Mucosa of stomach (tissue), 1 donor: ENCODE data around the gene TTLL11.

ENCODE experiments used
- H3K27me3 ChIP-seq: one replicate; pipeline ENCODE4 v1.7.0; 2013; ENCODE audit warnings: mild to moderate bottlenecking, low read length; ENCODE audit not compliant: control insufficient read depth, insufficient read depth
- H3K36me3 ChIP-seq: one replicate; pipeline ENCODE4 v1.7.0; 2013; ENCODE audit warnings: low read length; ENCODE audit not compliant: control insufficient read depth, insufficient read depth
- H3K4me1 ChIP-seq: one replicate; pipeline ENCODE4 v1.7.0; 2013; ENCODE audit warnings: mild to moderate bottlenecking, low read length; ENCODE audit not compliant: control insufficient read depth, insufficient read depth
- H3K4me3 ChIP-seq: one replicate; pipeline ENCODE4 v1.7.0; 2013; ENCODE audit warnings: low read length
- H3K9ac ChIP-seq: one replicate; pipeline ENCODE4 v1.7.0; 2013; ENCODE audit warnings: mild to moderate bottlenecking, low read length, moderate library complexity
- H3K9me3 ChIP-seq: one replicate; pipeline ENCODE4 v1.7.0; 2013; ENCODE audit warnings: mild to moderate bottlenecking, low read length, moderate library complexity; ENCODE audit not compliant: control insufficient read depth
- donor health status: Pancreatic carcinoma.

The TTLL11 gene

GRCh38 chr9:121820286-121821005 lies 272.7 kb downstream of the TTLL11 start:
- Histone ChIP-seq H3K4me3 (no peak overlapping the region), H3K9me3 (no peaks in the 10 kb centered on the region), H3K36me3 (no peaks in the 10 kb centered on the region), H3K9ac (no peak overlapping the region), H3K4me1 (peaks cover 11% of the 10 kb centered on the region), H3K27me3 (no peaks in the 10 kb centered on the region)

- Histone ChIP-seq H3K4me3 (no peak overlapping the region), H3K9ac (no peak overlapping the region)
These were observed 273.5 kb downstream of the TTLL11 start for GRCh38 chr9:121819428-121820231.

DNA sequence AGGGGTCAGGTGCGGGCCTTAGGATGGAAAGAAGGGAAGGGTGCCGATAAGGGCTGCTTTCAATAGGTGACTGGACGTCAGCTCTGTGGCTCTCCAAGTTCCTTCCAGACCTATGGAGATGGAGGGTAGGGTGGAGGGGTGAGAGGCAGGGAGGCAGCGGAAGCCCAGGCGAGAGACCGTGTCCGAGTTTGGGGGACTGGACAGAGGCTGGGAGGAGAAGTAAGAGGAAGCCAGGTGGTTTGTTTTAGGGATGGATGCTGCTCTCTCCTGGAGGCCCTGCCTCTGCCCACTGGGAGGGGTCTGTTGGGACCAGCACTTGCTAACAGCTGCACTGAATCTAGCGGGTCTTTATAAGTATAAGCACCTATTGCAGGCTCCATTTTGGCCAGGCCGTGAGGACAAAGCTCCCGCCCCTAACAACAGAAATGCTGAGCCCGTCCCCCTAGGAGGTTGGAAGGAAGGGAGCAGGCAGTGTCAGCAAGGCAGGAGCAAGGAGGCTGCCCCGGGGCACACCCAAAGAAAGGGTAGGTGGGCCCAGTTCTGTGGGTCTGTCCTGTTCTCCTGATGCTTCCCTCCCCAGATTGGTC lies 274.2 kb downstream of the TTLL11 start:
- no peaks in the 10 kb centered on the region for H3K36me3 ChIP-seq
- H3K4me3 ChIP-seq: no peak overlapping the region
- no peaks in the 10 kb centered on the region for H3K9me3 ChIP-seq
- no peaks in the 10 kb centered on the region for H3K4me1 ChIP-seq
- no peaks in the 10 kb centered on the region for H3K27me3 ChIP-seq
- no peak overlapping the region for H3K9ac ChIP-seq

More at GRCh38 chr9:121819428-121820231, 273.5 kb downstream of the TTLL11 start:
- H3K27me3 ChIP-seq: no peaks in the 10 kb centered on the region
- peaks cover 3% of the 10 kb centered on the region for H3K4me1 ChIP-seq
- H3K9me3 ChIP-seq: no peaks in the 10 kb centered on the region
- H3K36me3 ChIP-seq: no peaks in the 10 kb centered on the region

DNA sequence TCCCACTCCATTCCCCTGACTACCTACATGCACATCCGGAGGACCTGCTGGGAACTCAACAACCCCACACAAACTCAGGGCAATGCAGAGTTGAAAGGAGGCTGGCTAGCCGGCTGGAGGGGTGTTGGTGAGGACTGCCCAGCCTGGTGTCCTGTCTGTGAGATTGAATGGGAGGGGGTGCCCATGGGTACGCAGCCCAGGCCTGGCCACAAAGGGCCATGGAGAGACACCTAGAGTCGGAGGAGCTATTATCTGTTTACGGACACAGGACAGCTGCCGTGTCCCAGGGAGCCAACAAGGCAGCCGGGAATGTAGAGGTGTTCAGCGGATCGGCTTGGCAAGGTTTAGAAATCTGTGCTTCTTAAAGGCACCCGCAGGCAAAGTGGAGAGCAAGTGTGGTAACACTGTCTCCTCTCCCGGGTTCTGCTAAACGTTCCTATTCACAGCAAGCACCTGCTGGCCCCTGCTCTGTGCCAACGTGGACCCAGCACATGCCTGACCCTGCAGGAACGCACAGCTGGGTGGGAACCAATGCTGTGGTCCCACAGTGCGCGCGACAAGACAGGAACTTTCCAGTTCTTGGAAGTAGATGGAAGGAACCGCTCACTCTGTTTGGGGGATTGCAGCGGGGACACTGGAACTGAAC lies 275.0 kb downstream of the TTLL11 start:
- Histone ChIP-seq H3K36me3 (no peaks in the 10 kb centered on the region), H3K4me1 (no peaks in the 10 kb centered on the region), H3K9me3 (no peaks in the 10 kb centered on the region), H3K9ac (no peak overlapping the region), H3K4me3 (no peak overlapping the region), H3K27me3 (no peaks in the 10 kb centered on the region)

DNA sequence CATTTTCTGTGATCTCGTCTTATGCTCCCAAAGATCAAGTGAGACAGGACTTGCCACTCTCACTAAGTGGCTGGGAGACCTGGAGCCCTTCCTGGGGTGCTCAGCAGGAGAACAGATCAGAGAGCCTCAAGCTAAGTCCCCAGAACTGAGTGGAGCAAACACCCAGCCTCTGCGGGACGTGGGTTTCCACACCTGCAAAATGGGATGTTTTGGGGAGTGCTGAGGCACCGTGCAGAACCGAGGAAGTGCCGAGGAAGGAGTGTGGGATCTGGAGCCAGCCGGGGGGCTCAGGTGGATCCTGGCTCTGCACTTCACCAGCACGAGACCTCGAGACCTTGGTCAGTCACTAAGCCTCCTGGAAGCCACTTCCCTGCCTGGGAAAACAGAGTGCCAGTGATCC lies 275.6 kb downstream of the TTLL11 start:
- Histone ChIP-seq H3K4me3 (no peak overlapping the region), H3K9me3 (no peaks in the 10 kb centered on the region), H3K4me1 (no peaks in the 10 kb centered on the region), H3K36me3 (no peaks in the 10 kb centered on the region), H3K9ac (no peak overlapping the region), H3K27me3 (no peaks in the 10 kb centered on the region)

DNA sequence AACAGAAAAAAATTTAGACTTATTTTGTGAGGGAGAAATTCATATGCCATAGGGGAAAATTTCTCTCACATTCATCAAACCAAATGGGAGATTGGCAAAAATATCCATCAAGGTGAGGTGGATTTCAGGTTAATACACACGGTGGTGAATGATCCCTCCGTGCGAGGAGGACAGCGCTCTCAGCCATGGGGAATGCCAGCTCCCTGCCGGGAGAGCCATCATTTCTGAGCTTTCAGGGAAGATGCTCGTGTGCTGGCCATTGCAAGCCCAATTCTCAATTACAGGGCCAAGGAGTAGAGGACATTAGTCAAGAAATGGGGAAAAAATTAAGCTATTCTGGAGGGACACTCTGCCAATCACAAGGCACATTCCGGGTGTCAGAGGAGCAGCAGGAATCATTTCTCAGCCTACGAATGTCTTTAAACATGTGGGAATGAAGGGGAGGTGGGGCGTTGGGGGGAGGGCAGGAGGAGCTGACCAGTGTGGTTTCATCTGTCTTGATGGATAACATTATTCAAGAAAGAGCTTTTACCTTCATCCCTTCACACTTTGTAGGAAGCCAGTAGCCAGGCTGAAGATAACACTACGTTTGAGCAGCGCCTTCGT lies 276.2 kb downstream of the TTLL11 start:
- Histone ChIP-seq H3K4me3 (no peak overlapping the region), H3K27me3 (no peaks in the 10 kb centered on the region), H3K9ac (no peak overlapping the region), H3K9me3 (no peaks in the 10 kb centered on the region), H3K4me1 (no peaks in the 10 kb centered on the region), H3K36me3 (no peaks in the 10 kb centered on the region)

DNA sequence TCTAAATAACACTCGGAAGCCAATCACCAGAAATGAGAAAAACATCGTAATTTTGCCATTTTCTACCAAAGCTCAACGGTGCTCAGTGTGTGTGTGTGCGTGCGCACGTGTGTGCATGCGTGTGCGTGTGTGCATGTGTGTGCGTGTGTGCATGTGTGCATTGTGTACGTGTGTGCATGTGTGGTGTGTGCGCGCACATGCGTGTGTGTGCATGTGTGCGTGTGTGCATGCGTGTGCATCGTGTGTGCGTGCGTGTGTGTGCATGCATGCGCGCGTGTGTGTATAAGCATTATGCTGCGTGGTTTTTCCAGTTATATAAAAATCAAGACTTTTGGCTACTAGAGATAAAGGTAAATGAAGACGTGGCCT lies 276.7 kb downstream of the TTLL11 start:
- no peak overlapping the region for H3K4me3 ChIP-seq
- H3K27me3 ChIP-seq: no peaks in the 10 kb centered on the region
- H3K36me3 ChIP-seq: no peaks in the 10 kb centered on the region
- no peaks in the 10 kb centered on the region for H3K4me1 ChIP-seq
- H3K9ac ChIP-seq: no peak overlapping the region
- H3K9me3 ChIP-seq: no peaks in the 10 kb centered on the region

DNA sequence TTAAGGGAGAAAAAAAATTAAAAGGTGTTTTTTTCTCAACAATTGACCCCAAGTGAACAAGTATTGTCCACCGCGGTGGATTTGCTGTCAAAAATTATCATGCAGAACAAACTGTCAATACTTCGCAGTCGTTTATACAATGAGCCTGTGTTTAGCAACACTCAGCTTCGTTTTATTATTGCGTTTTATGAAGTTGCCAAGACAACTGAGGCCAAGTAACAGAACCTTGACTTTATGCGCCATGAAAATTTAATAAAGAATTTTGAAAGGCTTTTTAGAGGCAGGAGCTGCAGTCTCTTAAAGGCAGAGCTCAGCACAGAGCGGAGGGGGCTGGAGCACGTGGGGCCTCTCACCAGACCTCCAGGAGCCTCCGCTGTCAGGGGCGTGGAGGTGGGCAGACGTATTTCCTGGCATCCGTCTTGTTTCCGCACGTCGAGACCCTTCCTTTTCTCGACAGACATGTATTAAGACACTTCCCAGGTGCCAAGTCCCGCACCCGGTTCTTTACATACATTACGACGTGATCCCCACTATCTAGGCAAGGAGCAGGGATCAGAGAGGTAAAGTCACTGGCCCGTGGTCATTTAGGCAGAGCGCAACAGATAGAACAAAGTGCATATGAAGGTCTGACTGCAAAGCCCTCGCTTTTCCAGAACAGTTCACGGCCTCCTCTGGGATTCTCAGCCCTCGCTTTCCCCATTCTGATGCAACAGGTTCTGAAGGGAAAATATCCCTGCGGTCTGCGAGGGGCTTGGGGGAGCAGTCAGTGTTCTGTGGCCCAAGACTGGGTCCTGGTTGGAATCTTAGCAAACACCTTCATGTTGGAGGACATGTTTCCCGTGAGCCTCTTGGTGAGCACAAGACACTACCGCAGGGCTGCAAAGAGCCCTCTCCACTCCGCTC lies 277.3 kb downstream of the TTLL11 start:
- H3K4me3 ChIP-seq: no peak overlapping the region
- H3K36me3 ChIP-seq: no peaks in the 10 kb centered on the region
- H3K27me3 ChIP-seq: no peaks in the 10 kb centered on the region
- H3K9ac ChIP-seq: no peak overlapping the region
- H3K4me1 ChIP-seq: no peaks in the 10 kb centered on the region
- H3K9me3 ChIP-seq: no peaks in the 10 kb centered on the region

GRCh38 chr9:121815084-121815483 lies 278.0 kb downstream of the TTLL11 start:
- no peaks in the 10 kb centered on the region for H3K36me3 ChIP-seq
- H3K9me3 ChIP-seq: no peaks in the 10 kb centered on the region
- H3K4me3 ChIP-seq: no peak overlapping the region
- no peak overlapping the region for H3K9ac ChIP-seq
- H3K27me3 ChIP-seq: no peaks in the 10 kb centered on the region
- H3K4me1 ChIP-seq: no peaks in the 10 kb centered on the region

- H3K4me3 ChIP-seq: no peak overlapping the region
- no peaks in the 10 kb centered on the region for H3K36me3 ChIP-seq
- H3K9me3 ChIP-seq: no peaks in the 10 kb centered on the region
- H3K4me1 ChIP-seq: no peaks in the 10 kb centered on the region
- no peaks in the 10 kb centered on the region for H3K27me3 ChIP-seq
- H3K9ac ChIP-seq: no peak overlapping the region
These were observed 278.5 kb downstream of the TTLL11 start for GRCh38 chr9:121814594-121814993.
